Testis (tissue), 2 donors: ENCODE results near the gene ANKS1B.

ENCODE experiments used
- POLR2A ChIP-seq: fragments of 450-650 bp; IDR thresholded peaks from one replicate; pipeline ENCODE4 v1.6.1; 2017; ENCODE audit warnings: antibody characterized with exemption, mild to moderate bottlenecking, moderate library complexity
- TF ChIP-seq, protein P1 (sequence below), 3 experiments: fragments of 450-650 bp in 2 of 3; fragments of 200-600 bp in 1 of 3; sonication (generic) in 1 of 3; IDR thresholded peaks; one replicate each; pipeline ENCODE4 v1.5.1; 2016 to 2019; ENCODE audit warnings: antibody characterized with exemption in 3 of 3, mild to moderate bottlenecking in 2 of 3, moderate library complexity in 1 of 3

DNA sequence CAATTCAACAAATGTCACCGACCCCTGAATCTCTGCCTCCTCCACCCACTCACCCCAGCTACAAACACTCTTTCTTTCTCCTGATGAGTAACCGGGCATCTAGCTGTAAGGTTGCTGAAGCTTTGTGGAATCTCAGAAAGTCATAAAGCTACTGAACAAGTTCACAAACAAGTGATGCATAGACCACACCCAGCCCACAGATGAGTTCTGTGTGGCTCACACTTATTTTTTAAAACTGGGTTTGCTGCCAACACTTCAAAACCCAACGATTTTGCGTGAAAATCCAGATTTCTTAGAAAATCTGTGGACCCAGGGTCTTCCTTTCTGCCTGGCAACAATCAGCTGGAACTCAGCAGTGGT lies 1243.6 kb downstream of the ANKS1B start:
- TF ChIP-seq POLR2A: no peak
- TF ChIP-seq, protein P1, sequence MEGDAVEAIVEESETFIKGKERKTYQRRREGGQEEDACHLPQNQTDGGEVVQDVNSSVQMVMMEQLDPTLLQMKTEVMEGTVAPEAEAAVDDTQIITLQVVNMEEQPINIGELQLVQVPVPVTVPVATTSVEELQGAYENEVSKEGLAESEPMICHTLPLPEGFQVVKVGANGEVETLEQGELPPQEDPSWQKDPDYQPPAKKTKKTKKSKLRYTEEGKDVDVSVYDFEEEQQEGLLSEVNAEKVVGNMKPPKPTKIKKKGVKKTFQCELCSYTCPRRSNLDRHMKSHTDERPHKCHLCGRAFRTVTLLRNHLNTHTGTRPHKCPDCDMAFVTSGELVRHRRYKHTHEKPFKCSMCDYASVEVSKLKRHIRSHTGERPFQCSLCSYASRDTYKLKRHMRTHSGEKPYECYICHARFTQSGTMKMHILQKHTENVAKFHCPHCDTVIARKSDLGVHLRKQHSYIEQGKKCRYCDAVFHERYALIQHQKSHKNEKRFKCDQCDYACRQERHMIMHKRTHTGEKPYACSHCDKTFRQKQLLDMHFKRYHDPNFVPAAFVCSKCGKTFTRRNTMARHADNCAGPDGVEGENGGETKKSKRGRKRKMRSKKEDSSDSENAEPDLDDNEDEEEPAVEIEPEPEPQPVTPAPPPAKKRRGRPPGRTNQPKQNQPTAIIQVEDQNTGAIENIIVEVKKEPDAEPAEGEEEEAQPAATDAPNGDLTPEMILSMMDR (IDR thresholded peaks at IDR 0.05): no peak
